Measurements from ENCODE around the gene DAZL. TPM values are rescaled to one million over a fixed set of nuclear protein-coding genes. Genes with fewer than 3 reads are reported as not detected.
"Not testable (repeated sequence)": the region's sequence is repeated elsewhere in the genome, so short reads cannot be mapped to it uniquely, and the experiment has no call there.

The DAZL gene
- total RNA-seq, 2 donors from 2014 or later = not detected

DNA sequence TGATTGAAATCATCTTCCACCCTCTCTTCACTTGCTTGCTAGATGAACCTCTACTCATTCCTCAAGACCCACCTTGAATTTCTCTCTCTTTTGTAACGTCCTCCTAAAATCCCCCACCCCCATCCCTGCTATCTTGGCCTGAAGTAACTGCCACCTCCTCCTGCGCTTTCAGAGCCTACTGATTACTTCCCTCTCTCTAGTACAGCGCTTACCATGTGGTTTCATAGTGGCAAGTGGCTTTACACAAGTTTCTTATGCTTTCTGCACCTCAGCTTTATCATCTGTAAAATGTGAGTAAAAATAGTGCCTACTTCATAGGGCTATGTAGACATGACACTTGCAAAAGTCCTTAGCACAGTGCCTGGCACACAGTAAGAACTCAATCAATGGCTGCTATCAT is 28.7 kb upstream of the DAZL start:
- no peak for ATAC-seq (ENCODE audit: insufficient number of reproducible peaks, low FRiP score, low read depth)
- Histone ChIP-seq H3K9me3 (no peaks in the 10 kb centered on the region), H3K36me3 (no peaks in the 10 kb centered on the region), H3K27ac (no peak overlapping the region), H3K4me3 (no peak overlapping the region), H3K27me3 (replicated peaks; ENCODE audit: insufficient read depth) (no peaks in the 10 kb centered on the region), H3K4me1 (ENCODE audit: control insufficient read depth in 1 of 2, low read depth in 2 of 2) (peaks cover 0 to 10% of the 10 kb centered on the region in 2 donors)
- no peak for DNase-seq (ENCODE audit: low spot score)
- TF ChIP-seq, protein P1, sequence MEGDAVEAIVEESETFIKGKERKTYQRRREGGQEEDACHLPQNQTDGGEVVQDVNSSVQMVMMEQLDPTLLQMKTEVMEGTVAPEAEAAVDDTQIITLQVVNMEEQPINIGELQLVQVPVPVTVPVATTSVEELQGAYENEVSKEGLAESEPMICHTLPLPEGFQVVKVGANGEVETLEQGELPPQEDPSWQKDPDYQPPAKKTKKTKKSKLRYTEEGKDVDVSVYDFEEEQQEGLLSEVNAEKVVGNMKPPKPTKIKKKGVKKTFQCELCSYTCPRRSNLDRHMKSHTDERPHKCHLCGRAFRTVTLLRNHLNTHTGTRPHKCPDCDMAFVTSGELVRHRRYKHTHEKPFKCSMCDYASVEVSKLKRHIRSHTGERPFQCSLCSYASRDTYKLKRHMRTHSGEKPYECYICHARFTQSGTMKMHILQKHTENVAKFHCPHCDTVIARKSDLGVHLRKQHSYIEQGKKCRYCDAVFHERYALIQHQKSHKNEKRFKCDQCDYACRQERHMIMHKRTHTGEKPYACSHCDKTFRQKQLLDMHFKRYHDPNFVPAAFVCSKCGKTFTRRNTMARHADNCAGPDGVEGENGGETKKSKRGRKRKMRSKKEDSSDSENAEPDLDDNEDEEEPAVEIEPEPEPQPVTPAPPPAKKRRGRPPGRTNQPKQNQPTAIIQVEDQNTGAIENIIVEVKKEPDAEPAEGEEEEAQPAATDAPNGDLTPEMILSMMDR (IDR thresholded peaks at IDR 0.05) = no peak

DNA sequence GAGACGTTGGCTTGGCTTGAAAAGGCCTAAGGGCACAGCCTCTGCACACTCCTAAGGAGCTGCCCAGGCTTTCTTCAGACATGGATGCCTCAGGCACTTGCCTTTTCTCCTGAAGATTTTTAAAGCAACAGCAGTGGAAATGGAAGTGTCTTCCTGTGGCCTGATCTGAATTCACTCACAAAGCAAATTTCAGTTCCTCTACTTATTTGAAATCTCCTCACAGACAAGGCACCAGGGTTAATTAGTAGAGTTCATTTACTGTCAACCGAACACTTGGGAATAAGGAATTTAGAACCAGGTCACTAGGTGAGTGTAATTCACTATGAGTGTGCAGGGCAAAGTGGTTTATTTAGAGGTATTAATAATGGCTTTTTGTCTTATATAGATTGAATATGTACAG is 27.2 kb upstream of the DAZL start:
- no peaks in the 10 kb centered on the region for H3K9me3 ChIP-seq
- H3K4me1 ChIP-seq (ENCODE audit: control insufficient read depth in 1 of 2, low read depth in 2 of 2) = peaks cover 0 to 10% of the 10 kb centered on the region in 2 donors
- no peak overlapping the region for H3K27ac ChIP-seq
- no peak for DNase-seq (ENCODE audit: low spot score)
- TF ChIP-seq, protein P1 (IDR thresholded peaks at IDR 0.05) = no peak
- H3K27me3 ChIP-seq (replicated peaks; ENCODE audit: insufficient read depth) = no peaks in the 10 kb centered on the region
- ATAC-seq (ENCODE audit: insufficient number of reproducible peaks, low FRiP score, low read depth) = no peak
- no peak overlapping the region for H3K4me3 ChIP-seq
- no peaks in the 10 kb centered on the region for H3K36me3 ChIP-seq

DNA sequence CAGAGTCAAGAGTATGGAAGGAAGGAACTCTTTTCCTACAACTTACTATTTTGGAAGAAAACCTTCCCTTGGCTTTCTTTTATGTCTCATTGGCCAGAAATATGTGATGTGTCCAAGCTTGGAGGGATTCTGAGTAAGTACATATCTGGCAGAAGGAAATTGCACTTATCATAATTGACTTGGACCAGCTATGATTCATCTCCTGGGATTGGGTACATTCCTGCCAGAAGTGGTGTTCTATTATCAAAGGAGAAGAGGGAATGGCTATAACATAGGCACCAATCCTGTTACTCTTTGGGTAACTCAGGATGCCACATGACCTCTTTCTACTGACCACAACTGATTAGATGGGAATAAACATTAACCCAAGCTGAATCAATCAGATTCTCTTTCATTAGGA is 13.5 kb upstream of the DAZL start:
- ATAC-seq (ENCODE audit: insufficient number of reproducible peaks, low FRiP score, low read depth) = no peak
- no peak for DNase-seq (ENCODE audit: low spot score)

DNA sequence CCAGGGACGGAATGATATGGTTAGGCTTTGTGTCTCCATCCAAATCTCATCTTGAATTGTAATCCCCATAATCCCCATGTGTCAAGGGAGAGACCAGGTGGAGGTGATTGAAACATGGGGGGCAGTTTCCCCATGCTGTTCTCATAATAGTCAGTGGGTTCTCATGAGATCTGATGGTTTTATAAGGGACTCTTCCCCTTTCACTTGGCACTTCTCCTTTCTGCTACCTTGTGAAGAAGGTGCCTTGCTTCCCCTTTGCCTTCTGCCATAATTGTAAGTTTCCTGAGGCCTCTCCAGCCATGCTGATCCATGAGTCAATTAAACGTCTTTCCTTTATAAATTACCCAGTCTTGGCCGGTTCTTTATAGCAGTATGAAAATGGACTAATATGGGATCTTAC is 11.9 kb upstream of the DAZL start:
- H3K36me3 ChIP-seq; DNase-seq (ENCODE audit: low spot score); H3K4me1 ChIP-seq (ENCODE audit: control insufficient read depth in 1 of 2, low read depth in 2 of 2); H3K27me3 ChIP-seq (replicated peaks; ENCODE audit: insufficient read depth); ATAC-seq (ENCODE audit: insufficient number of reproducible peaks, low FRiP score, low read depth); H3K27ac ChIP-seq; H3K4me3 ChIP-seq; H3K9me3 ChIP-seq: not testable (repeated sequence)

More for the DNA sequence above, 13.5 kb upstream of the DAZL start:
- H3K9me3 ChIP-seq = no peaks in the 10 kb centered on the region
- H3K27ac ChIP-seq = no peak overlapping the region
- no peaks in the 10 kb centered on the region for H3K27me3 ChIP-seq (replicated peaks; ENCODE audit: insufficient read depth)
- TF ChIP-seq, protein P1 (IDR thresholded peaks at IDR 0.05) = no peak
- H3K4me3 ChIP-seq = no peak overlapping the region
- H3K4me1 ChIP-seq (ENCODE audit: control insufficient read depth in 1 of 2, low read depth in 2 of 2) = no peaks in the 10 kb centered on the region
- no peaks in the 10 kb centered on the region for H3K36me3 ChIP-seq

DNA sequence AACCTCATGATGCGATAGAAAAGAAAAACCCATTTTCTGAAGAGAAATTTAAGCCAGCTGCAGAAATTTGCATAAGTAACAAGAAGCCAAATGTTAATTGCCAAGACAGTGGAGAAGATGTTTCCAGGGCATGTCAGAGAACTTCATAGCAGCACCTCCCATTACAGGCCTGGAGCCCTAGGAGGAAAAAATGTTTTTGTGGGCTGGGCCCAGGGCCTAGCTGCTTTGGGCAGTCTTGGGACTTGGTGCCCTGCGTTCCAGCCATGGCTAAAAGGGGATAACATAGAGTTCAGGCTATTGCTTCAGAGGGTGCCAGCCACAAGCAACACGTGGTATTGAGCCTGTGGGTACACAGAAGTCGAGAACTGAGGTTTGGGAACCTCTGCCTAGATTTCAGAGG is 10.9 kb upstream of the DAZL start:
- DNase-seq (ENCODE audit: low spot score) = no peak
- Histone ChIP-seq H3K9me3 (no peaks in the 10 kb centered on the region), H3K27me3 (replicated peaks; ENCODE audit: insufficient read depth) (no peaks in the 10 kb centered on the region), H3K36me3 (no peaks in the 10 kb centered on the region), H3K27ac (no peak overlapping the region), H3K4me1 (ENCODE audit: control insufficient read depth in 1 of 2, low read depth in 2 of 2) (no peaks in the 10 kb centered on the region), H3K4me3 (no peak overlapping the region)
- ATAC-seq (ENCODE audit: insufficient number of reproducible peaks, low FRiP score, low read depth) = no peak
- TF ChIP-seq, protein P1 (IDR thresholded peaks at IDR 0.05) = no peak

All from thoracic aorta (tissue), 2 donors.